HG03280 (cell line): ENCODE measurements around the gene BLCAP.

ENCODE experiments used
- ATAC-seq: cut with Tn5 transposase; IDR thresholded peaks from one replicate; pipeline ENCODE4 v1.9.1; 2021; ENCODE audit warnings: mild to moderate bottlenecking, moderate library complexity; ENCODE audit not compliant: unreplicated experiment

Gene BLCAP

GRCh38 chr20:37518059-37518458, 9.6 kb downstream of the BLCAP start:
- ATAC-seq: no peak

- ATAC-seq: no peak
Observed at GRCh38 chr20:37516811-37517750, 10.6 kb downstream of the BLCAP start.

- no peak for ATAC-seq
Observed at GRCh38 chr20:37515876-37516275, 11.8 kb downstream of the BLCAP start.

GRCh38 chr20:37513779-37514359, 13.8 kb downstream of the BLCAP start:
- ATAC-seq: no peak

GRCh38 chr20:37511610-37512275, 15.9 kb downstream of the BLCAP start:
- ATAC-seq: no peak

GRCh38 chr20:37510226-37510625, 17.4 kb downstream of the BLCAP start:
- no peak for ATAC-seq

- no peak for ATAC-seq
Observed at GRCh38 chr20:37506152-37506725, 21.4 kb downstream of the BLCAP start.

GRCh38 chr20:37505263-37506151, 22.2 kb downstream of the BLCAP start:
- no peak for ATAC-seq

- no peak for ATAC-seq
Observed at GRCh38 chr20:37504404-37505096, 23.1 kb downstream of the BLCAP start.

- ATAC-seq: no peak
Observed at GRCh38 chr20:37503256-37503927, 24.3 kb downstream of the BLCAP start.

GRCh38 chr20:37502654-37503053, 25.0 kb downstream of the BLCAP start:
- ATAC-seq: no peak

- no peak for ATAC-seq
Observed at GRCh38 chr20:37501940-37502339, 25.7 kb downstream of the BLCAP start.

- no peak for ATAC-seq
Observed at GRCh38 chr20:37500311-37500710, 27.4 kb downstream of the BLCAP start.

- ATAC-seq: no peak
Observed at GRCh38 chr20:37498066-37498665, 29.5 kb downstream of the BLCAP start.

- ATAC-seq: no peak
Observed at GRCh38 chr20:37494796-37495195, 32.9 kb downstream of the BLCAP start.

GRCh38 chr20:37494301-37494700, 33.4 kb downstream of the BLCAP start:
- no peak for ATAC-seq

- ATAC-seq: no peak
Observed at GRCh38 chr20:37492945-37493344, 34.7 kb downstream of the BLCAP start.

- no peak for ATAC-seq
Observed at GRCh38 chr20:37492096-37492625, 35.5 kb downstream of the BLCAP start.
